Left forelimb (tissue), 1 donor: ENCODE results near the gene MAP1A.
"Not testable (repeated sequence)": the region's sequence is repeated elsewhere in the genome, so short reads cannot be mapped to it uniquely, and the experiment has no call there.

ENCODE experiments used
- DNase-seq: peaks from one replicate; pipeline ENCODE4 v3.0.0-alpha.2; 2018; ENCODE audit warnings: low spot score

Gene MAP1A

DNA sequence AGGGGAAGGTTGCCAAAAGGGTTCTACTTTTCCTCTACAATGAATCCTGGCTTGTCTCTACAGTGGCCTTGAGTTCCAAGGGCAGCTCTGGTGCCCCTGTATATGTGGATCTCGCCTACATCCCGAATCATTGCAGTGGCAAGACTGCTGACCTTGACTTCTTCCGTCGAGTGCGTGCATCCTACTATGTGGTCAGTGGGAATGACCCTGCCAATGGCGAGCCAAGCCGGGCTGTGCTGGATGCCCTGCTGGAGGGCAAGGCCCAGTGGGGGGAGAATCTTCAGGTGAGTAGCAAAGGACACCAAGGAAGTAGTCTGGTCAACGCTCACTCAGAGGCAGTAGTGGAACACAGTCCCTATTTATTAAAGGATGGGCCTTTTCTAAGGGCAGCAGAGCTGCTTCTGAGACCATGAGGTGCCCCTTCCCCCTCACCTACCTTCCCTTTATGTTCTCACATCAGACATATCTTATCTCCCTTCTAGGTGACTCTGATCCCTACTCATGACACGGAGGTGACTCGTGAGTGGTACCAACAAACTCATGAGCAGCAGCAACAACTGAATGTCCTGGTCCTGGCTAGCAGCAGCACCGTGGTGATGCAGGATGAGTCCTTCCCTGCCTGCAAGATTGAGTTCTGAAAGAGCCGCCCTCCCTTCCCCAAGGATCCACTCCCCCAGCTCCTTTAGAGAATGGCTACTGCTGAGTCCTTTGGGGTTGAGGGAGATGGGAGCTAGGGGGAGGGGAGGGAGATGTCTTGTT is 12.4 kb downstream of the MAP1A start:
- no peak for DNase-seq

- no peak for DNase-seq
Observed at GRCh38 chr15:43531018-43531670, 13.7 kb downstream of the MAP1A start.

DNA sequence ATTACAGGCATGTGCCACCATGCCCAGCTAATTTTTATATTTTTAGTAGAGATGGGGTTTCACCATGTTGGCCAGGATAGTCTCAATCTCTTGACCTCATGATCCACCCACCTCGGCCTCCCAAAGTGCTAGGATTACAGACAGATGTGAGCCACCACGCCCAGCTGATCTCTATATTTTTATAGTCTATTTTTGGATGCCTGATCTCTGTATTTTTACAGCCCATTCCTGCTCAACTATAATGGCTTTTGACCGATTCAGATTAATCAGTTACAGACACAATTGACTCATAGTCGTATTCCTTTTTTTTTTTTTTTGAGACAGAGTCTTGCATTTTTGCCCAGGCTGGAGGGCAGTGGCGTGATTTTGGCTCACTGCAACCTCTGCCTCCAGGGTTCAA is 15.4 kb downstream of the MAP1A start:
- not testable (repeated sequence) for DNase-seq

DNA sequence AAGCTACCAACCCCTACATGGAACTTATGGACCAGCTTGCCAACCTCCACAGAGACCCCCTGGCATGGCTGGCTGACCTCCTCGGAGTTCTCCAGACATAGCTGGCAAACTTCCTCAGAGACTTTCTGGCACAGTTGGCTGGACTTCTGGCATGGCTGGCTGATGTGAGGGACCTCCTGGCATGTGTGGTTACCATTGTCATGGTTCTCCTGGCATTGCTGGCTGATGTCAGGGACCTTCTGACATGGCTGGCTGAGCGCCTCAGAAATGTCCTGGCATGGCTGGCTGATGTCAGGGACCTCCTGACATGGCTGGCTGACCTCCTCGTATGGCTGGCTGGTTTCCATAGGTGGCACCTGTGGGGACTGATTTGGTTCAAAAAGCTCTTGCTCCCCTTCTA is 17.5 kb downstream of the MAP1A start:
- DNase-seq = no peak

GRCh38 chr15:43538091-43538490 is 20.7 kb downstream of the MAP1A start:
- no peak for DNase-seq

DNA sequence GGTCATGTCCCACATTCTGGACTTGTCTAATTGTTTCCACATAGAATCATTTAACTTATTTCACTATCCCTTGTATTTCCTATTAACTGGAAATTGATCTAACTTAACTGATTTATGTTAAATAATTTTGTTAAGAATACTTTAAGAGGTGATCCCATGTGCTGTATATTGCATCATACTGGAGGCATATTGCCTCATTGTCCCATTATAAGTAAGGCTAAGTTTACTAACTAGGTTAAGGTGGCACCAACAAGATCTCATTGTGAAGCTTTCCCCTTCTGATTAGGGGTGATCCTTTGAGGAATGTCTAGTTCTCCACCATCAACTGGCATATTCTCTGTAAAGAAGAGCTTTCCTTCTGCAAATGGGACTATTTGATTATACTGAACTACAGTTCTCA is 24.4 kb downstream of the MAP1A start:
- DNase-seq = no peak

DNA sequence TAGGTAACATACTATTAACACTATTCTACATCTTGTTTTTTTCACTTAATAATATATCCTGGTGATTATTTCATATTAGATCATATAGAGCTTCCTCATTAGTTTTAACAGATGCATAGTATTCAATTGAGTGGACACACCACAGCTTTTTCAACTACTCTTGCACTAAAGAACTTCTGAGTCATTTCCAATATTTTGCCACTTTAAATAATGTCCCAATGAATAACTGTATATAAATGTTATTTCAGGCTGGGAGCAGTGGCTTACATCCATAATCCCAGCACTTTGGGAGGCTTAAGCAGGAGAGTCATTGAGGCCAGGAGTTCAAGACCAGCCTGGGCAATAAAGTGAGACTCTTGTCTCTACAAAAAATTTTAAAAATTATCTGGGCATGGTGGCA is 26.9 kb downstream of the MAP1A start:
- DNase-seq = no peak

DNA sequence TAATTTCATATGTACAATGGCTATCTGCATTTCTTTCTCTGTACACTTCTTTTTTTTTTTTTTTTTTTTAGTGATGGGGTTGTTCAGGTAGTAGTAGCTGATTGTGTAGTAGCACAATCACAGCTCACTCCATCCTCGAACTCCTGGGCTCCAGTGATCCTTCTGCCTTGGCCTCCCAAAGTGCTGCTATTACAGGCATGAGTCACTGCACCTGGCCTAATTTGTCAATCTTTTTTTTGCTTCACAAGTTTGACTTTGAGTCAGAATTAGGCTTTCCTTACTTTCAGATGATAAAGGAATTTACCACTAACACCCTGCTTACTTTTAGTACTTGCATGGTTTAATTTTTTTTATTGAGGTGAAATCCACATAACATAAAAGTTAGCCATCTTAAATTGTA is 28.0 kb downstream of the MAP1A start:
- no peak for DNase-seq

GRCh38 chr15:43547539-43547938 is 30.1 kb downstream of the MAP1A start:
- no peak for DNase-seq

GRCh38 chr15:43550527-43551363 is 33.3 kb downstream of the MAP1A start:
- DNase-seq = no peak

GRCh38 chr15:43552256-43552655 is 34.8 kb downstream of the MAP1A start:
- DNase-seq = no peak

GRCh38 chr15:43552986-43553385 is 35.6 kb downstream of the MAP1A start:
- no peak for DNase-seq

DNA sequence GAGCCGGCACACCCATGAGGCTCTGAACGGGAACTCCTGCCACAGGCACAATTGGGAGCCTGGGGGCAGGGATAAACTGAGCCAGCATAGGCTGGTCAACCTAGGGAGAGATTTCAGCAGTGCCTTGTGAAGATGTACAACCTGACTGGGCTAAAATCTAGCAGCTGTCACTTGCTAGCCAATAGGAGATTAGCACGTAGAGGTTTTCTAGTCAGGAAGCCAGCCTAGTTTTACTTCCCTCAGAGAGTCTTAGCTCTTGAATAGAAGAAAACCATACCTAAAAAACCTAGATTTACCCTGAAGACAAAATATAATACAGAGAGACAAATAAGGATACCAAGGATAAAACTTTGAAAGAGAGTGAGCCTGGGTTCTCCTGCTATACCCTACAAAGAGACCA is 45.3 kb downstream of the MAP1A start:
- DNase-seq = not testable (repeated sequence)

DNA sequence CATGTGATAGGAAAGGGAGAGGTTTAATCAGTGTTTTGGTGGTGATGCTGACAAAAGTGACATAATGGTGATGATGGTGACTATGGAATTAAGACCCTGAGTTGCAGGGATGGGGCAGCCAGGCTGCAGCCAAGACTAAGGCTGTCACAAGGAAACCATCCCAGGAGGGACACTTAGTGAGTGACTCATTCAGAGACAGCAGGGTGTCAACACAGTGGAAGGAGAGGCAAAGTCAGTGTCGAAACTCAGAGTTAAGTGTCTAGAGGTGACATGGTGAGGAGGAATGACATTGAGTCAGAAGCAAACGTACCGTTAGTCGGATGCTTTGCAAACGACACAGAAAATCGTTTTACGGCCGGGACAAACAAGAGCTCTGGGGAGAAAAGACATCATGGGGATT is 46.4 kb downstream of the MAP1A start:
- not testable (repeated sequence) for DNase-seq

DNA sequence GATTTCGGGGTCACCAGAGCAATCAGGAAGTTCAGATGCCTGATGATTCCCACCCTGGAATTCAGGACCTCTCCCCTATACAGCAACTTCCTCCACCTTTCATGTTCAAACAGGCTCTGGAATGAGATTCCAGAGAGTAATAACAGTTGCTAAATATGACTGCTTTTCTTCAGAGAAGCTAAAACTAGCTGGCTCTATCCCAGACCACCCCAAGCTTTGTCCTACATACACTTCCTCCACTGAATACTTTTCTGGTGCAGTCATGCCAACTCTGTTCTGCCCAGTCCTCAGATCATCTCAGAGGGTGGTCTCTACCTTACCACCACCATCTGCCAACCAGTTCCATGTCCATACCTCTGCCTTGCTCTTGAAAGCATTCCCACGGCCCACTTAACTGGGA is 49.2 kb downstream of the MAP1A start:
- DNase-seq = not testable (repeated sequence)

DNA sequence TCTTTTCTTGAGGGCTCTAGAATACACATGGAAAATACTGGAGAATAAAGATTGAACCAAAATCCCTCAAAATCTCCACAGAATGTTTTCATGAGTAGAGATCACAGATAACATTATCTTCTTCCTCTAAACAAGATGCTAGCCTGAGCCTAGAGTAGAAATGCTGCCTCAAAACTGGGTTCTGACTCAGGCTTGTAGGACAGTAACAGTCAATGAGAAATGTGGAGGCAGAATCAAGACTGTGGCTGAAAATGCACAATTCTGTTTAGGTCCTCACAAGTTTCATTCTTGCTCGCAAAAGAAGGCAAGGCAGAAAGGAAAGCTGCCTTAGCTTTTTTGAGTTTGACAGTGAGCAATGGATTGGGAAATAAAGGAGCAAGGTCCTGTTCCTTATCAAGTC is 57.2 kb downstream of the MAP1A start:
- DNase-seq = not testable (repeated sequence)
